GM23338 (cell line): ENCODE results near the gene CMSS1. TPM values are rescaled to one million over a fixed set of nuclear protein-coding genes. Genes with fewer than 3 reads are reported as not detected.

ENCODE experiments used
- ATAC-seq: fragments of 200-7000 bp; cut with Tn5 transposase; 3 replicates; pipeline ENCODE4 v1.9.1; 2020
- DNase-seq: peaks from one replicate; pipeline ENCODE4 v3.0.0-alpha.2; 2015; ENCODE audit warnings: low spot score
- H2AFZ ChIP-seq: fragments of 200-600 bp; sonication (generic); 2 replicates; pipeline ENCODE4 v1.8.0; 2016; ENCODE audit warnings: antibody characterized with exemption, mild to moderate bottlenecking, moderate library complexity
- H3F3A ChIP-seq: fragments of 200-600 bp; sonication (generic); replicated peaks from 2 replicates; pipeline ENCODE4 v1.8.0; 2017; ENCODE audit warnings: antibody characterized with exemption, mixed run types, low read depth
- H3K27ac ChIP-seq: fragments of 200-600 bp; sonication (generic); 2 replicates; pipeline ENCODE4 v1.6.1; 2016; ENCODE audit warnings: low read depth
- H3K27me3 ChIP-seq: fragments of 200-600 bp; sonication (generic); 2 replicates; pipeline ENCODE4 v1.8.0; 2016; ENCODE audit warnings: mild to moderate bottlenecking, mixed run types, moderate library complexity; ENCODE audit not compliant: insufficient read depth
- H3K36me3 ChIP-seq: fragments of 200-600 bp; sonication (generic); 2 replicates; pipeline ENCODE4 v1.8.0; 2016; ENCODE audit warnings: mild to moderate bottlenecking; ENCODE audit not compliant: insufficient read depth
- H3K4me1 ChIP-seq: fragments of 200-600 bp; sonication (generic); 2 replicates; pipeline ENCODE4 v1.8.0; 2016; ENCODE audit warnings: mild to moderate bottlenecking, moderate library complexity; ENCODE audit not compliant: insufficient read depth
- H3K4me2 ChIP-seq: fragments of 200-600 bp; sonication (generic); 2 replicates; pipeline ENCODE4 v1.7.1; 2017; ENCODE audit warnings: mixed run types
- H3K4me3 ChIP-seq: fragments of 200-600 bp; sonication (generic); 2 replicates; pipeline ENCODE4 v1.6.1; 2016; ENCODE audit warnings: mixed run types
- H3K79me2 ChIP-seq: fragments of 200-600 bp; sonication (generic); replicated peaks from 2 replicates; pipeline ENCODE4 v1.8.0; 2017; ENCODE audit warnings: mild to moderate bottlenecking; ENCODE audit not compliant: insufficient read depth
- H3K9me2 ChIP-seq: fragments of 200-600 bp; sonication (generic); 2 replicates; pipeline ENCODE4 v1.8.0; 2017; ENCODE audit not compliant: insufficient read depth
- H4K20me1 ChIP-seq: fragments of 200-600 bp; sonication (generic); replicated peaks from 2 replicates; pipeline ENCODE4 v1.8.0; 2017; ENCODE audit warnings: mild to moderate bottlenecking; ENCODE audit not compliant: insufficient read depth
- H3K27ac Mint-ChIP-seq: 2 replicates; pipeline ENCODE4 v1.8.0; 2020; ENCODE audit warnings: inconsistent platforms, mild to moderate bottlenecking, moderate library complexity, mixed read lengths
- H3K27me3 Mint-ChIP-seq: 3 replicates; pipeline ENCODE4 v1.8.0; 2022; ENCODE audit warnings: low read depth, mild to moderate bottlenecking, moderate library complexity, mixed read lengths, inconsistent platforms; ENCODE audit not compliant: insufficient read depth, poor library complexity
- H3K36me3 Mint-ChIP-seq: 3 replicates; pipeline ENCODE4 v1.8.0; 2021; ENCODE audit warnings: low read depth, mild to moderate bottlenecking, inconsistent platforms, moderate library complexity, mixed read lengths
- H3K4me1 Mint-ChIP-seq: 3 replicates; pipeline ENCODE4 v1.8.0; 2020; ENCODE audit warnings: mild to moderate bottlenecking, inconsistent platforms, mixed read lengths
- H3K4me3 Mint-ChIP-seq: 3 replicates; pipeline ENCODE4 v1.8.0; 2021; ENCODE audit warnings: moderate library complexity, mild to moderate bottlenecking, inconsistent platforms, mixed read lengths
- H3K9me3 Mint-ChIP-seq: 3 replicates; pipeline ENCODE4 v1.8.0; 2020; ENCODE audit warnings: moderate library complexity, mild to moderate bottlenecking, inconsistent platforms, mixed read lengths
- polyA plus RNA-seq: library from polyadenylated mRNA; unstranded; fragments of >200 nt; fragmentation: Nextera tagmentation; extraction: Ambion mirVana; gene quantifications from 2 replicates; pipeline ENCODE4 v1.2.1, GENCODE V29; 2016
- total RNA-seq: library from RNA; depleted of rRNA; stranded (reverse); fragments of >200 nt; shearing (Covaris generic); gene quantifications from 2 replicates; pipeline ENCODE4 v1.2.3, GENCODE V29; 2014
- TF ChIP-seq, protein P1 (sequence below): fragments of 250-450 bp; sonication (Bioruptor Pico); IDR thresholded peaks from 2 replicates; pipeline ENCODE4 v1.5.0; 2020; ENCODE audit warnings: mild to moderate bottlenecking, moderate library complexity
- TF ChIP-seq, protein P2 (sequence below): IDR thresholded peaks from one replicate; pipeline ENCODE4 v1.6.1; 2018; ENCODE audit warnings: antibody characterized with exemption; ENCODE audit not compliant: unreplicated experiment
- TF ChIP-seq, protein P3 (sequence below), 2 experiments: fragments of 200-600 bp in 1 of 2; sonication (generic) in 1 of 2; conservative IDR thresholded peaks; 2 replicates each; pipeline versions ENCODE4 v1.5.1 to v1.6.1; 2016 to 2017; ENCODE audit warnings: antibody characterized with exemption in 2 of 2, low read depth in 2 of 2, mild to moderate bottlenecking in 2 of 2, moderate library complexity in 1 of 2

CMSS1 gene
- total and polyA plus RNA-seq, 2 experiments from 2014 or later: 39.4 to 187 TPM

DNA sequence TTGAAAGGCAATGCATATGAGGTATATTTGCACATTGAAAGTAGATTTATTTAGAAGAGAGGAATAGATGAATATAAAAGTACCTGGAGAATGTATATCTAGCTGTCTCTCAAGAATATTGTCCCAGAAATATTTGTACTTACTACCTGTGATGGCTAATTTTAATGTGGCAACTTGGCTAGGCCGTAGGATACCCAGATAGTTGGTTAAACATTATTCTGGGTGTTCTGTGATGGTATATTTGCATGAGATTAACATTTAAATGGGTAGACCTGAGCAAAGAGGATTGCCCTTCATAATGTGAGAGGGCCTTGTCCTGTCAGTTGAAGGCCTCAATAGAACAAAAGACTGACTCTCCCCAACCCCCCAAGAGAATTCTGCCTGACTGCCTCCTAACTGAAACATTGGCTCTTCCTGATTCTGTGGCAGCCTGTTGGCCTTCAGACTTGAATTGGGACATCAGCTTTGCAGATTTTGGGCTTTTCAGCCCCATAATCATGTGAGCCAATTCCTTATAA lies 366.0 kb downstream of the CMSS1 start (continued):
- TF ChIP-seq, protein P1, sequence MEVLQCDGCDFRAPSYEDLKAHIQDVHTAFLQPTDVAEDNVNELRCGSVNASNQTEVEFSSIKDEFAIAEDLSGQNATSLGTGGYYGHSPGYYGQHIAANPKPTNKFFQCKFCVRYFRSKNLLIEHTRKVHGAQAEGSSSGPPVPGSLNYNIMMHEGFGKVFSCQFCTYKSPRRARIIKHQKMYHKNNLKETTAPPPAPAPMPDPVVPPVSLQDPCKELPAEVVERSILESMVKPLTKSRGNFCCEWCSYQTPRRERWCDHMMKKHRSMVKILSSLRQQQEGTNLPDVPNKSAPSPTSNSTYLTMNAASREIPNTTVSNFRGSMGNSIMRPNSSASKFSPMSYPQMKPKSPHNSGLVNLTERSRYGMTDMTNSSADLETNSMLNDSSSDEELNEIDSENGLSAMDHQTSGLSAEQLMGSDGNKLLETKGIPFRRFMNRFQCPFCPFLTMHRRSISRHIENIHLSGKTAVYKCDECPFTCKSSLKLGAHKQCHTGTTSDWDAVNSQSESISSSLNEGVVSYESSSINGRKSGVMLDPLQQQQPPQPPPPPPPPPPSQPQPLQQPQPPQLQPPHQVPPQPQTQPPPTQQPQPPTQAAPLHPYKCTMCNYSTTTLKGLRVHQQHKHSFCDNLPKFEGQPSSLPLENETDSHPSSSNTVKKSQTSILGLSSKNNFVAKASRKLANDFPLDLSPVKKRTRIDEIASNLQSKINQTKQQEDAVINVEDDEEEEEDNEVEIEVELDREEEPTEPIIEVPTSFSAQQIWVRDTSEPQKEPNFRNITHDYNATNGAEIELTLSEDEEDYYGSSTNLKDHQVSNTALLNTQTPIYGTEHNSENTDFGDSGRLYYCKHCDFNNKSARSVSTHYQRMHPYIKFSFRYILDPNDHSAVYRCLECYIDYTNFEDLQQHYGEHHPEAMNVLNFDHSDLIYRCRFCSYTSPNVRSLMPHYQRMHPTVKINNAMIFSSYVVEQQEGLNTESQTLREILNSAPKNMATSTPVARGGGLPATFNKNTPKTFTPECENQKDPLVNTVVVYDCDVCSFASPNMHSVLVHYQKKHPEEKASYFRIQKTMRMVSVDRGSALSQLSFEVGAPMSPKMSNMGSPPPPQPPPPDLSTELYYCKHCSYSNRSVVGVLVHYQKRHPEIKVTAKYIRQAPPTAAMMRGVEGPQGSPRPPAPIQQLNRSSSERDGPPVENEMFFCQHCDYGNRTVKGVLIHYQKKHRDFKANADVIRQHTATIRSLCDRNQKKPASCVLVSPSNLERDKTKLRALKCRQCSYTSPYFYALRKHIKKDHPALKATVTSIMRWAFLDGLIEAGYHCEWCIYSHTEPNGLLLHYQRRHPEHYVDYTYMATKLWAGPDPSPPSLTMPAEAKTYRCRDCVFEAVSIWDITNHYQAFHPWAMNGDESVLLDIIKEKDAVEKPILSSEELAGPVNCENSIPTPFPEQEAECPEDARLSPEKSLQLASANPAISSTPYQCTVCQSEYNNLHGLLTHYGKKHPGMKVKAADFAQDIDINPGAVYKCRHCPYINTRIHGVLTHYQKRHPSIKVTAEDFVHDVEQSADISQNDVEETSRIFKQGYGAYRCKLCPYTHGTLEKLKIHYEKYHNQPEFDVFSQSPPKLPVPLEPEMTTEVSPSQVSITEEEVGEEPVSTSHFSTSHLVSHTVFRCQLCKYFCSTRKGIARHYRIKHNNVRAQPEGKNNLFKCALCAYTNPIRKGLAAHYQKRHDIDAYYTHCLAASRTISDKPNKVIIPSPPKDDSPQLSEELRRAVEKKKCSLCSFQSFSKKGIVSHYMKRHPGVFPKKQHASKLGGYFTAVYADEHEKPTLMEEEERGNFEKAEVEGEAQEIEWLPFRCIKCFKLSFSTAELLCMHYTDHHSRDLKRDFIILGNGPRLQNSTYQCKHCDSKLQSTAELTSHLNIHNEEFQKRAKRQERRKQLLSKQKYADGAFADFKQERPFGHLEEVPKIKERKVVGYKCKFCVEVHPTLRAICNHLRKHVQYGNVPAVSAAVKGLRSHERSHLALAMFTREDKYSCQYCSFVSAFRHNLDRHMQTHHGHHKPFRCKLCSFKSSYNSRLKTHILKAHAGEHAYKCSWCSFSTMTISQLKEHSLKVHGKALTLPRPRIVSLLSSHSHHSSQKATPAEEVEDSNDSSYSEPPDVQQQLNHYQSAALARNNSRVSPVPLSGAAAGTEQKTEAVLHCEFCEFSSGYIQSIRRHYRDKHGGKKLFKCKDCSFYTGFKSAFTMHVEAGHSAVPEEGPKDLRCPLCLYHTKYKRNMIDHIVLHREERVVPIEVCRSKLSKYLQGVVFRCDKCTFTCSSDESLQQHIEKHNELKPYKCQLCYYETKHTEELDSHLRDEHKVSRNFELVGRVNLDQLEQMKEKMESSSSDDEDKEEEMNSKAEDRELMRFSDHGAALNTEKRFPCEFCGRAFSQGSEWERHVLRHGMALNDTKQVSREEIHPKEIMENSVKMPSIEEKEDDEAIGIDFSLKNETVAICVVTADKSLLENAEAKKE (CRISPR knock-in tag): no peak
- TF ChIP-seq, protein P2, sequence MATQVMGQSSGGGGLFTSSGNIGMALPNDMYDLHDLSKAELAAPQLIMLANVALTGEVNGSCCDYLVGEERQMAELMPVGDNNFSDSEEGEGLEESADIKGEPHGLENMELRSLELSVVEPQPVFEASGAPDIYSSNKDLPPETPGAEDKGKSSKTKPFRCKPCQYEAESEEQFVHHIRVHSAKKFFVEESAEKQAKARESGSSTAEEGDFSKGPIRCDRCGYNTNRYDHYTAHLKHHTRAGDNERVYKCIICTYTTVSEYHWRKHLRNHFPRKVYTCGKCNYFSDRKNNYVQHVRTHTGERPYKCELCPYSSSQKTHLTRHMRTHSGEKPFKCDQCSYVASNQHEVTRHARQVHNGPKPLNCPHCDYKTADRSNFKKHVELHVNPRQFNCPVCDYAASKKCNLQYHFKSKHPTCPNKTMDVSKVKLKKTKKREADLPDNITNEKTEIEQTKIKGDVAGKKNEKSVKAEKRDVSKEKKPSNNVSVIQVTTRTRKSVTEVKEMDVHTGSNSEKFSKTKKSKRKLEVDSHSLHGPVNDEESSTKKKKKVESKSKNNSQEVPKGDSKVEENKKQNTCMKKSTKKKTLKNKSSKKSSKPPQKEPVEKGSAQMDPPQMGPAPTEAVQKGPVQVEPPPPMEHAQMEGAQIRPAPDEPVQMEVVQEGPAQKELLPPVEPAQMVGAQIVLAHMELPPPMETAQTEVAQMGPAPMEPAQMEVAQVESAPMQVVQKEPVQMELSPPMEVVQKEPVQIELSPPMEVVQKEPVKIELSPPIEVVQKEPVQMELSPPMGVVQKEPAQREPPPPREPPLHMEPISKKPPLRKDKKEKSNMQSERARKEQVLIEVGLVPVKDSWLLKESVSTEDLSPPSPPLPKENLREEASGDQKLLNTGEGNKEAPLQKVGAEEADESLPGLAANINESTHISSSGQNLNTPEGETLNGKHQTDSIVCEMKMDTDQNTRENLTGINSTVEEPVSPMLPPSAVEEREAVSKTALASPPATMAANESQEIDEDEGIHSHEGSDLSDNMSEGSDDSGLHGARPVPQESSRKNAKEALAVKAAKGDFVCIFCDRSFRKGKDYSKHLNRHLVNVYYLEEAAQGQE: no peak

DNA sequence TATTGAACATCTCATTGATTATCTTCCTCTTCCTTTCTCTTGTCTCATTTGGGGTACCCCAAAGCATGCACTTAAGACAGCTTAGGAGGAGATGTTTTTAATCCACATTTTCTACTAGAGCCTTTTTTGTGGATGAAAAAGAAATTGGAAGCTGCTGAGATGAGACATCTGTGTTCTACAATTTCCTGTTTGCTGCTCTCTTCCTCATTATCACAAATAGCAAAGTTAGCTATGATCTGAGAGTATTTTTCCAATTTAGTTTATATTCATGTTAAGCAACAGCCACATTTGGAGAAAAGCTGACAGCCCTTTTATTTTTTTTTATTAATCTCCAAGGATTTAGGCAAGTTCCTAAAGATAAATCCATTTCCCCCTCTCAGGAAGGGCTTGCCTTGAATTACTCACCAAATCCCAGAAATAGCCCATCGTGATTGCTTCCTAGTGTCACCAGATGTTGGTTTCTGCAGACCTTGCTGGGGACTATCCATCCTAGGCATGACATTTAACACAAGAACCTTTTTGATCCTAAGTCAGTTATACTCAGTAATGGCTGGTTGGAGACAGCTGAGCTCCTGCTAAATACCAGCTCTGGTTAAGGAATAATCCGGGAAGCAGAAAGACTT lies 367.4 kb downstream of the CMSS1 start:
- no peaks in the 10 kb centered on the region for H3K27me3 ChIP-seq
- TF ChIP-seq, protein P3, sequence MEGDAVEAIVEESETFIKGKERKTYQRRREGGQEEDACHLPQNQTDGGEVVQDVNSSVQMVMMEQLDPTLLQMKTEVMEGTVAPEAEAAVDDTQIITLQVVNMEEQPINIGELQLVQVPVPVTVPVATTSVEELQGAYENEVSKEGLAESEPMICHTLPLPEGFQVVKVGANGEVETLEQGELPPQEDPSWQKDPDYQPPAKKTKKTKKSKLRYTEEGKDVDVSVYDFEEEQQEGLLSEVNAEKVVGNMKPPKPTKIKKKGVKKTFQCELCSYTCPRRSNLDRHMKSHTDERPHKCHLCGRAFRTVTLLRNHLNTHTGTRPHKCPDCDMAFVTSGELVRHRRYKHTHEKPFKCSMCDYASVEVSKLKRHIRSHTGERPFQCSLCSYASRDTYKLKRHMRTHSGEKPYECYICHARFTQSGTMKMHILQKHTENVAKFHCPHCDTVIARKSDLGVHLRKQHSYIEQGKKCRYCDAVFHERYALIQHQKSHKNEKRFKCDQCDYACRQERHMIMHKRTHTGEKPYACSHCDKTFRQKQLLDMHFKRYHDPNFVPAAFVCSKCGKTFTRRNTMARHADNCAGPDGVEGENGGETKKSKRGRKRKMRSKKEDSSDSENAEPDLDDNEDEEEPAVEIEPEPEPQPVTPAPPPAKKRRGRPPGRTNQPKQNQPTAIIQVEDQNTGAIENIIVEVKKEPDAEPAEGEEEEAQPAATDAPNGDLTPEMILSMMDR (conservative IDR thresholded peaks at IDR 0.05; ENCODE audit: low read depth in 2 of 2): no peak

More for the DNA sequence above, 367.4 kb downstream of the CMSS1 start:
- H3K4me1 ChIP-seq: no peaks in the 10 kb centered on the region
- H3K36me3 ChIP-seq: no peaks in the 10 kb centered on the region
- no peak overlapping the region for H3K4me2 ChIP-seq
- H3K27me3 Mint-ChIP-seq: no peaks in the 10 kb centered on the region
- peaks cover 13% of the 10 kb centered on the region for H3K9me3 Mint-ChIP-seq
- peaks cover 18% of the 10 kb centered on the region for H3K4me1 Mint-ChIP-seq
- H3K4me3 Mint-ChIP-seq: no peak overlapping the region
- H3K27ac Mint-ChIP-seq: no peak overlapping the region
- H3K9me2 ChIP-seq: peaks cover 8% of the 10 kb centered on the region
- H3F3A ChIP-seq: no peaks in the 10 kb centered on the region
- no peak for DNase-seq
- no peaks in the 10 kb centered on the region for H4K20me1 ChIP-seq
- no peak for ATAC-seq
- H3K79me2 ChIP-seq: no peaks in the 10 kb centered on the region
- no peak overlapping the region; the same call in 1 of the 2 replicates for H2AFZ ChIP-seq
- H3K4me3 ChIP-seq: no peak overlapping the region
- H3K36me3 Mint-ChIP-seq: peaks cover 14% of the 10 kb centered on the region
- no peak overlapping the region for H3K27ac ChIP-seq
